Activated effector memory CD4-positive, alpha-beta T cell treated with Interleukin-2 at 50 U/mL for 16 hours (primary cell): Measurements from ENCODE around the gene C17orf75.
"Not testable (repeated sequence)": the region's sequence is repeated elsewhere in the genome, so short reads cannot be mapped to it uniquely, and the experiment has no call there.

Experiments
- DNase-seq: peaks from one replicate; pipeline ENCODE4 v3.0.0-alpha.2; 2020

C17orf75 gene, protein sequence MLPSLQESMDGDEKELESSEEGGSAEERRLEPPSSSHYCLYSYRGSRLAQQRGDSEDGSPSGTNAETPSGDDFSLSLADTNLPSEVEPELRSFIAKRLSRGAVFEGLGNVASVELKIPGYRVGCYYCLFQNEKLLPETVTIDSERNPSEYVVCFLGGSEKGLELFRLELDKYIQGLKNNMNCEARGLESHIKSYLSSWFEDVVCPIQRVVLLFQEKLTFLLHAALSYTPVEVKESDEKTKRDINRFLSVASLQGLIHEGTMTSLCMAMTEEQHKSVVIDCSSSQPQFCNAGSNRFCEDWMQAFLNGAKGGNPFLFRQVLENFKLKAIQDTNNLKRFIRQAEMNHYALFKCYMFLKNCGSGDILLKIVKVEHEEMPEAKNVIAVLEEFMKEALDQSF

DNA sequence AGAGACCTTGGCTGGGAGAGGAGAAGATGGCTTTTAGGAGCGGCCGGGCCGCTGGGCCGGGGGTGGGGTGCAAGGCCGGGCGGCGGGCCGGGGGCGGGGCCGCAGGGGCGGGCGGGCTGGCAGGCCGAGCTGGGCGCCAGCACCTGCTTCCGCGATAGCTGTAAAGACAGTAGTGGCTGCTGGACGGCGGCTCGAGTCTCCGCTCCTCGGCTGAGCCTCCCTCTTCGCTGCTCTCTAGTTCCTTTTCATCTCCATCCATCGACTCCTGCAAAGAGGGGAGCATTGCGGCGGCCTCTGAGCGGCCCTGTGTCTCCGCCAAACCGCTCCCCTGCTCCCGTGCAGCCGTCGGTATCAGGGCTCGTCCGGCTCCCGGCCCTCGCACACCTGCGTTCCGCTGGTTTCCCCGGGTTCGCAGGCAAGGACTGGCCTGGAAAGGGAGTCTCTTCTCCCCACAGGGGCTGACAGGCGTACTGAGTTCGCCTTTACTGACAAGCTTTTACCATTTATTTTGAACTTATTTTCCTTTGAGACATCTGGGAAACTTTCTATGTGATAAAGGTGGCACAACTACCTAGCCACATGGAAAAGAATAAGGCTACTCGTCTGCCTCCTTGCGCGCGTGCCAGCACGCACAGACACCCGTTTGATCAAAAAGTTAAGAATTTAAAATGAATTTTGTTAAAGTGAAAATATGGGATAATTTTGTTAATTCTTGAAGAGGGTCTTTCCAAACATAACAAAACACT lies at the start of gene C17orf75:
Gene C17orf75 (minus strand): TSS at position 317 of the 746 bp plus-strand sequence. CDS start 34 bp downstream, at position 283.
- DNase-seq: peak; percentile 75

DNA sequence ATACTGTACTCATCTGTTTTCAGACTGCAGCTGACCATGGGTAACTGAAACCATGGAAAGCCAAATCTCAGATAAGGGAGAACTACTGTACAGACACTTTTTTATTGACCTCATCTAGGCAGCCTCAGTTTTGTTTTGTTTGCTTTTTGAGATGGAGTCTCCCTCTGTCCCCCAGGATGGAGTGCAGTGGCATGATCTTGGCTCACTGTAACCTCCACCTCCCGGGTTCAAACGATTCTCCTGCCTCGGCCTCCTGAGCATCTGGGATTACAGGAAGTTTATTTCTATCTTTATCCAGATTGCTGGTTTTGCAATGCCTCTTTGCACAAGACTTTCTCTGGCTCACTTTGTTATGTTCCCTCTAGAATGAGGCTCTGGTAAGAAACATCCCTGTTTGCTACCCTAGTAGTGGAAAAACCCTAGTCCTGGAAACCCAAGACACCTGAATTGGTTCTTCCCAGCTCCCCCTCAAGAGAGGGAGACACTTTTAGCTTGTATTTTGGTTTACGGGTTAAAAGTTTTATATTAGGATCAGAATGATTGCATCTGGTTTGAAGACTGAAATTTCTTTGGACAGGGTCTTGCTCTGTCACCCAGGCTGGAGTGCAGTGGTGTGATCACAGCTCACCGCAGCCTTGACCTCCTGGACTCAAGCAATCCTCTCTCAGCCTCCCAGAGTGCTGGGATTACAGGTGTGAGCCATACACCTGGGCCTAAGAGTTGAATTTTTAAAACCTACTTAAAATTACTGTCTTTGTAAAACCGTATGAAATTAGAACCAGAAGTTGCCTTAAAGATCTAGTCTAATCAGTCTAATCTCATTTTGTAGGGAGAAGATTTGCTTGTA lies 46.9 kb upstream of the C17orf75 start:
- DNase-seq: no peak

DNA sequence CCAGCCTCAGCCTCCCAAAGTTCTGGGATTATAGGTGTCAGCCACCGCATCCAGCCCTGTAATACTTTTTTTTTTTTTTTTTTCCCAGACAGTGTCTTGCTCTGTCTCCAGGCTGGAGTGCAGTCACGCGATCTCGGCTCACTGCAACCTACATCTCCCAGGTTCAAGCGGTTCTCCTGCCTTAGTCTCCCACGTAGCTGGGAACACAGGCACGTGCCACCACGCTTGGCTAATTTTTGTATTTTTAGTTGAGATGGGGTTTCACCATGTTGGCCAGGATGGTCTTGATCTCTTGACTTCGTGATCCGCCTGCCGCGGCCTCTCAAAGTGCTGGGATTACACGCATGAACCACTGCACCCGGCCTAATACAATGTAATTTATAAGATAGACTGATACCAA lies 46.2 kb upstream of the C17orf75 start:
- not testable (repeated sequence) for DNase-seq

DNA sequence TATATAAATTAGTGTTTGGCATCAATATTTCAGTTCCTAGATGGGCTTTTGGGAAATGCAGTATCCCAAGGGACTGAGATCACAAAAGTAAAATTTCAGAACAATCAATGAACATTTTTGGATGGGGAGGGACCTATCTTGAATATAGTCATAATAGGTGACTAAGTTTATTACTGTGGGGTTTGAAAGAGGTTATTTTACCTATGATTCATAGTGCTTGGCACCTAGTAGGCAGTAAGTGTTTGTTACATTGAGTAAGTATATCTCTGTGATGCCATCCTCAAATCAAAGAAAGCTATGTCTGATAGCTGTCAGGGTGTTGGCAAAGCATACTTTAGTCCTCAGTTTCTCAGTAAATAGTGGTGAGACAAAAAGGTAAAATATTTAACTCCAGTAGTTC lies 44.9 kb upstream of the C17orf75 start:
- no peak for DNase-seq

DNA sequence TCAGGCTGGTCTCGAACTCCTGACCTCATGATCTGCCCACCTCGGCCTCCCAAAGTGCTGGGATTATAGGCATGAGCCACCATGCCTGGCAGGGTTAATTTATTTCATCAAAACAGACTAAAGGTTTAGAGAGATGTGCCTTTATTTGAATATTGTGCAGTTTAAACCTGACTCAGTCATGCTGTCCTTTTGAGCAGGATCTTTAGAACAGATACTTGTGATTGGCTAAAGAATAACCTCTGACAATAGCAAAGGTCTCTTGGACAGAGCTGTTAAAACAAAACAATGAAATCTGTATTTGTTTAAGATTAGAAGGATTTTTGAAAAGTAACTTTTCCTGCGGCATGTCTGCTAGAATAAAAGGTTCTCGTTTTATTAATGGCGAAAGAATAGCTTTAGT lies 44.0 kb upstream of the C17orf75 start:
- no peak for DNase-seq

DNA sequence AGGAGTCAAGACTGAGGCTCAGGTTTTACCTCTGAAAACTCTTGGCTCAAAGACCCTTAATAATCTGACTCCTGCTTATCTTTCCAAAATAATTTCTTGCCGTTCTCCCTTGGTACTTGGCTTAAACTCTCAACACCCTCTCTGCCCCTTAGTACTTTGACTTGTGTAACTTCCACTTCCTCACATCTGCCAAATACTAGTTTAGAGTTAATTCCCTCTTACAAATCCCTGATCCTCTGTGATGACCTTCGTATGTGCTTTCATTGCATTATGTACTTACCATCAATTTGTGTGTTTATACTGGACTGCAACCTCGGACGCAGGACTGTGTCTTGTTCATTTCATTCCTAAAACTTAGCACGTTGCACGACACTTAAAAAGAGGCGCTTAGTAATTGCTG lies 43.1 kb upstream of the C17orf75 start:
- DNase-seq: no peak

DNA sequence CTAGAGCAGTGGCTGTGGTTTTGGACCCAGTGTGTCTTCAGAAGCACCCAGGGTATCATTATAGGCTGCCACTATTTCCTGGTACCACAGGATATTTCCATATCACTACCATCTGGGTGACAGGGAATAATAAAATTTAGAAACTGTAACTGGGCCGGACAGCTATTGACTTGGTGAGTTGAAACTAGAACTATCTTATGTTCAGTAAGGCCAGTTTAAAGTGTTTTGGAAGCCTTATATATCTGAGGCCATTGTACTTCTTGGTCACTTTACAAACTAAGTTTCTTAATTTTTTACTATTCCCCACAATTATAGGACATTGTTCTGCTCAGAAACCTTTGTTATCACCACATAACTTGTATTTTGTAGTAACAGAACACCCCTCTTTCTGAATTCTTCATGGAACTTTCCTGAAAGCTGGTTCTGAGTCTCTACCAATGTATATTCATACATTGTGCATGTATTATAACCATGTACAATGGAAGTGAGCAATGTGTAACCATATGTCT lies 42.0 kb upstream of the C17orf75 start:
- DNase-seq: no peak

DNA sequence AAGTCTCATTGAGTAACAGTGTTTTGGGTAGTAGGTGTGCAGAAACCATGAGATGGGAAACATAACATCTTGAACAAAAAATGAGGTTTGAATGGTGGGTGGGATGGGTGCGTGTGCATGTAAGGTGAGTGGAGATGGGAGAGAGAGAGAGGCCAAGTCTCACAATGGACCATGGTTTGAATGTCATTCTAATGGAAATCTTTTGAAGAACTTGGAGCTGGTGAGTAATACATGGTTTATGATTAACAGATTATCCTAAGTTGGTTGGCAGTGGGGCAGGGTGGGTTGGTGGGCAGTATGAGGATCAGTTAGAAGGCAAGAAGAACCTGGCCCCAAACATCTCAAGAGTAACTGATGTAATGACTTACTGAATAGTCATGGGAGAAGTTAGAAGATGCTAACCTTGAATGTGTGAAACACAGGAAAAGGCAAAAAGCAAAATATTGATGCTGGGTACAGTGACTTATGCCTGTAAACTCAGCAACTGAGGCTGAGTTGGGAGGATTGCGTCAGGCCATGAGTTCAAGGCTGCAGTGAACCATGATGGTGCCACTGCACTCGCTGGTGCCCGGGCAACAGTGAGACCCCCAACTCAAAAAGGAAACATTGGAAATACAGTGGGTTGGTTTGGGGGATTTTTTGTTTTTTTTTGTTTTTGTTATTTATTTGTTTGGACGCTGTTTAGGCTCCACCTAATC lies 40.7 kb upstream of the C17orf75 start:
- no peak for DNase-seq

DNA sequence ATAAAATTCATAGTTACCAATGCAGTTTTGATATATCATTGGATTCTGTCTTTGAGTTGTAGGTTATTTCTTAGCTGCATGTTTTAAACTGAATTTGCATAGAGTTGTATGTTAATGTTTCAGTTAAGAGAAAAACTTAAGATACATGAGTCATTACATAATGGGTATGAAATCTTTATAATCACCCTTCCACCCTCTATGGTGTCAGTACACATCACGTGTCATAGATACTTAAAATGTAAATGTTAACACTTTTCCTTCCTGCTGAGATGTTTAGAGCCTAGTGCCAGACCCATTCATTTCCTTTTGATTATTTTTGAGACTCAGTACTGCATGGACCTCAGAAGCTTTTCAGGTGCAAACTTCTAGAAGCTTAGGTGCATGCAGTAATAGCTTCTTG lies 28.5 kb upstream of the C17orf75 start:
- DNase-seq: no peak

DNA sequence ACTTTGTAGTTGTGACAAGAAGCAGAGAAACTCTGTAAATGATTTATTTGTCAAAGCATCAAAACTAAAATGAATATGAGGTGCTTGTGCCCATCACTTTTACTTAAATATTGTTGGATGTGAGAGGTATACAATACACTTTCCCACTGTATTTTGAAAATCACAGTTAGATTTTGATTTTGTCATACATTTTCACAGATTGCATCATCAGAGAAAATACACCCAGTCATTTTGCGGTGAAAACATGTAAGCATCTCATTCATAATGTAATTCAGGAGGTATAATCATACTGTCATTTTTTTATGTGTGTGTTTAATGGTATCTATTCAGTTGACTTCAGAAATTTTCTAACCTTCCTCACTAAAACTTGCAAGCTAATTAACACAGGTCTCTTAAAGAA lies 19.3 kb upstream of the C17orf75 start:
- DNase-seq: no peak

DNA sequence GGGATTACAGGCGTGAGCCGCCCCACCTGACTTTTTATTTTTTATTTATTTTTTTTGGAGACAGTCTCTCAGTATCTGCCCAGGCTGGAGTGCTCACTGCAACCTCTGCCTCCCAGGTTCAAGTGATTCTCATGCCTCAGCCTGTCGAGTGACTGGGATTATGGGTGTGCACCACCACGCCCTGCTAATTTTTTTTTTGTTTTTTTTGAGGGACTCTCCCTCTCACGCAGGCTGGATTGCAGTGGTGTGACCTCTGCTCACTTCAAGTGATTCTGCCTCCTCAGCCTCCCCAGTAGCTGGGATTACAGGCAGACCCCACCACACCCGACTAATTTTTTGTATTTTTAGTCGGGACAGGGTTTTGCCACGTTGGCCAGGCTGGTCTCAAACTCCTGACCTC lies 15.6 kb upstream of the C17orf75 start:
- no peak for DNase-seq

DNA sequence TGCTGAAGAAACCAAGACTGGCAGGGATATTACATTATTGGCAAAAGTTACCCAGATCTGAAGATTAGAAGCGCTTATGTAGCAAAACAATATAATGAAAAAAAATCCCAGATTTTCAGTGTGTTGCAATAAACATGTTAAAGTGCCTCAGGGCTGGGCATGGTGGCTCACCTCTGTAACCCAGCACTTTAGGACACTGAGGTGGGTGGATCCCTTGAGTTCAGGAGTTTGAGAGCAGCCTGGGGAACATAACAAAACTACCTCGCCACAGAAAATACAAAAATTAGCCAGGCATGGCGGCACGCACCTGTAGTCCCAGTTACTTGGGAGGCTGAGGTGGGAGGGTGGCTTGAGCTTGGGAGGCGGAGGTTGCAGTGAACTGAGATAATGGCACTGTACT lies 14.8 kb upstream of the C17orf75 start:
- DNase-seq: no peak

DNA sequence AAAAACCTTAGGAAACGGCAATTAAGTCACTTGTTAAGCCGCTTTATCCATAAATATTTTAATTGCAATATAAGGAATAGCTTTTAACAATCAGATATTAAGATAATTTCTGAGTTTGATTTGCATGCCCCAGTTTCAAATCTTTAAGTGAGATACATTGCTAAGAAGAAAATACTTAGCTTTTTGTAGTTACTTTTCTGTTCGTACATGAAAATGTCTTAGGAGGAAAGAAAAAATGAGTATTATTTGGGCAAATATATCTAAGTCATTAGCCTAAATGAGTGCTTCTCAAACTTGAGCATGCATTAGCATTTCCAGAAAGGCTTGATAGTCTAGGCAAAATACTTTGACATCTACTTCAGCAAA lies 14.4 kb upstream of the C17orf75 start:
- no peak for DNase-seq

DNA sequence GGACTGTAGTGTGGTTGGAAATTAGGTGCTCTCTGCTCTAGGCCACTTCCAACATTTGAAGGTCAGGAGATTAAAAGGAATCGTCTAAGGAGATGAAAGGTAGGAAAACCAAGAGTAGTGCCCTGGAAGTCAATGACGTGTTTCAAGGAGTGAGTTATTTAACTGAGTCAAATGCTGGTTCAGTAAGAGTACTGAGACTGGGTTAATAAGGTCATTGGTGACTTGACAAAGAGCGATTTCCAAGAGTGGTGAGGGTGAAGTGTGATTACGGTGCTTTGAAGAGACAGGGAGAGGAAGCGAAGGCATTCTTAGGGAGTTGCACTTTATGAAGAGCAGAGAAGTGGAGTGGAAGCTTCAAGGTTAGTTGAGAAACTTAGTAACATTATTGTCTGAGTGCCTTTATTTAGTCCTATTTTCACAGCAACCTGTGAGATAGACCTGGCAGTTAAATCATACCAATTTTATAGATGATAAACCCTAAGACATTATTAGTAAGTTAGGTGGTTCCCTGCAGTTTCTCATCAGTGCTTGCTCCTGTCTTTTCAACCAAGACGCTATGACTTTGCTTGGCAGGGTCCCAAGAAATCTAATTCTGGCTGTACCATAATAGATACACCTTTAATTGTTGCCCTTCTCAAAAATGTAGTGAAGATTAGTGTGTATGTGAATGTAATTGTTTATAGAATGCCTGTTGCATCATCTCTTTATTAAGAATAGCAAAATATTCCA lies 13.8 kb upstream of the C17orf75 start:
- DNase-seq: no peak

DNA sequence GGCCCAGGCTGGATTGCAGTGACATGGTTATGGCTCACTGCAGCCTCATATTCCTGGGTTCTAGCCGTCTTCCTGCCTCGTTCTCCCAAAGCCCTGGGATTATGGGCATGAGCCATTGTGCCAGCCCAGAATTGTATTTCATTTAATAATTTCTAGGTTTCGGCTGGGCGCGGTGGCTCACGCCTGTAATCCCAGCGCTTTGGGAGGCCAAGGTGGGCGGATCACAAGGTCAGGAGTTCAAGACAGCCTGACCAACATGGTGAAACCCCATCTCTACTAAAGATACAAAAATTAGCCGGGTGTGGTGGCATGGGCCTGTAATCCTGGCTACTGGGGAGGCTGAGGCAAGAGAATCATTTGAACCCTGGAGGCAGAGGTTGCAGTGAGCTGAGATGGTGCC lies 10.8 kb upstream of the C17orf75 start:
- not testable (repeated sequence) for DNase-seq

DNA sequence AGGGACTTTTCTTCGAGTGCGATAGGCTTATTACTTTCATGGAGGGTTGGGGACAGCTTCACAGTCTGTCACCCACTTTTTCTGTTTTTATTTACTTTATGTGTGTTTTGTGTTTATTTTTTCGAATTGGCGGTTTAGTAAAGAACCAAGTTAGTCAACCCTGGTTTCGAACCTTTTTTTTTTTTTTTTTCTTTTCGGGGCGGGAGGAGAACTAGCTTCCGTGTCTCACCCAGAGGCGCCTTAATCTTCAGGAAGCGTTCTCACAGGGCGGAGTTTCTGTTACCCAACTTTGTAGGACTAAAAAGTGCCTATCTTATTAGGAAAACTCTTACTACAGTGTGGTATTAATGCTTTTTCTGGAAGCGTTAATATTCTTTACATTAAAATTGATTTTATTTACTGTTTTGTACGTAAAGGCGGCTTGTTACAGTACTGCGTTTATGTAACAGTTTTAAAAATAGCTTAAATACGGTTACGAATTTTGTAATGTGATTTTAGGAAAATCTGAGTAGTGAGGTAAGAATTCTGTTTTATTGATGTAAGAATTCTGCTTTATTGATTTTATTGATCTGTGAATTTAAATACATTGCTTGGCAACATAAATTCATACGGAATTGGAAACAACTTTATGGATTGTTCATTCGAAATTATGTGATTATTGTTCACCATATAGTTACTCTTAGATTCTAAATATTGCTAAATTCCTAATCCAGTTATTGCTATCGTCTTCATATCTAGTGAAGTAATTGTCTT lies 8.9 kb upstream of the C17orf75 start:
- DNase-seq: no peak

DNA sequence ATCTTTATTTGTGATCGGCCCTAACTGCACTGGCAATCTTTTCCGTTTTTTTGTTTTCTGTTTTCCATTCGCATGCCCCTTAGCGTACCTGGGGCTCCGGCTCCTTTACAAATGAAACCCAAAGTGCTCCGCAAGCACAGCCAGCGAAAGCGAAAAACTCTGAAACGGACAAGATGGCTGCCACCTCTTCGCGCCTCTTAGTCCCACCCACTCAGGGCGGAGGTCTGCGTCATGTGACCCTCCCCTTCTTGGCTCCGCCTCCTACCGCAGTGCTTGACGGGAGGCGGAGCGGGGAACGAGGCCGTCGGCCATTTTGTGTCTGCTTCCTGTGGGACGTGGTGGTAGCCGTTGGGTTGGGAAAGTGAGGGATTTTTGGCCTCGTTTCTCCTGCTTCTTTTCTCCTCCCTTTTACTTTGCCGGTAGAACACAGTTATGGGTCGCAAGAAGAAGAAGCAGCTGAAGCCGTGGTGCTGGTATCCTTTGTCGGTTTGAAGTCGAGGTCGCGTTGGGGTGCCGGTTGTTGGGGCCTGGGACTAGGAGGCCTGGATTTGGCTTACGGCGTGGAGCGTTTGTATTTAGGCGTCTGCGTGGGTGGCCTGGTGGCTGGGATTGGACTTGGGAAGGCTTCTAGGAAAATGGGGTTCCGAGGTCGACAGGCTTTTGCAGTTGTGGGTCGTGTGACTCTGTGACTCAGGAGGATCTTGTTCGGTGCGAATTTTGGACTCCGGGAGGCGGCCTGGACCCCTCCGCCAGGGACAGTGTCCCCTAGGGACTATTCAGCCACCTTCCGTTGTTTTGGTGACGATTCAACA lies 8.1 kb upstream of the C17orf75 start, which contains the start of gene ZNF207:
Gene ZNF207 (plus strand): TSS at position 304 of the 812 bp plus-strand sequence. CDS start 129 bp downstream, at position 433.
- DNase-seq: peak; percentile 93

DNA sequence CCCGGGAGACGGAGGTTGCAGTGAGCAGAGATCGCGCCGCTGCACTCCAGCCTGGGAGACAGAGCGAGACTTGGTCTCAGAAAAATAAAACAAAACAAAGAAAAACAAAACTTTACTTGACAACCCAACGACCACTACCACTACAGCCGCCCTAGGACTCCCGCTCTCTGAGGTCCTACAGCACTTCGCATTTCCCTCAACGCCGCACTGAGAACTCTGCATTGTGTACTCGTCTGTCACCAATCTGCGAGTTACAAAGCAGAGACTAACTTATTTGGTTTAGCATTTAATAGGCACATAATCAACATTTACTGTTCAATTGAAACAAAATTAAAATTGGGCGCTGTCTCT lies 7.5 kb upstream of the C17orf75 start:
- DNase-seq: peak; percentile 7

DNA sequence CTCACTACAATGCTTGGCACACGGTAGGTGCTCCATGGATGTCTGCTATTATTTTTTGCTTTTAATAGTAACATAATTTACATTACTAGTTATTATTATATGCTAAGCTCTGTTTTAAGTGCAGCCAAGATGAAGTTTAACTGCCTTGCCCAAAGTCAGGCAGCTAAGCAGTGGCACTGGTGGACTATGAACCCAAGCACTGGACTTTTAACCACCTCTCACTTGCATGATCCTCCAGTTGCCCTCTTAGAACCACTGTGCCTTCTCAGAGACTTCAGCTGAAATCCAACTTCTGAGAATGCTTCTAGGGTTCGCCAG lies 6.5 kb upstream of the C17orf75 start:
- DNase-seq: no peak

DNA sequence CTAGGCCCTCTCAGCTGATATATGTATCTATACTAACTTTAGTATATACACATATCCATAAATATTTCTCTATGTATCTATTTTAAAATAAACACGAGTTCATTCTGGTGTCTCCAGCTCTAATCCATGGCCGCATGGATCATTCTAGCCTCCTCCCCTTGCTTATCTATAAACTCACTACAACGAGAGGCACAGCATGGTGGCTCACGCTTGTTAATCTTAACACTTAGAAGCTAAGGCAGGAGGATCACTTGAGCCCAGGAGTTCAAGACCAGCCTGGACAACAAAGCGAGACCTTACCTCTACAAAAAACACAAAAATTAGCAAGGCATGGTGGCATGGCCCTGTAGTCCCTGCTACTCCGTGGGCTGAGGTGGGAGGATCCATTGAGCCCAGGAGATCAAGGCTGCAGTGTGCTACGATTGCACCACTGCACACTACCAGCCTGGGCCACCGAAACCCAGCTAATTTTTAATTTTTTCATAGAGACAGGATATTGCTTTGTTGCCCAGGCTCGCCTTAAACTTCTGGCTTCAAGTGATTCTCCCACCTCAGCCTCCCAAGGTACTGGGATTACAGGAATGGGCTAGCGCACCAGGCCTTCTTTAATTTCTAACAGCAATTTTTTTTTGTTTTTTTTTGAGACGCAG lies 4.1 kb upstream of the C17orf75 start:
- no peak for DNase-seq
